Measurements from ENCODE around the gene ITGAE. TPM values are rescaled to one million over a fixed set of nuclear protein-coding genes. Genes with fewer than 3 reads are reported as not detected.

The ITGAE gene
- total RNA-seq, 1 experiment from 2014 or later, result 20.9 TPM

DNA sequence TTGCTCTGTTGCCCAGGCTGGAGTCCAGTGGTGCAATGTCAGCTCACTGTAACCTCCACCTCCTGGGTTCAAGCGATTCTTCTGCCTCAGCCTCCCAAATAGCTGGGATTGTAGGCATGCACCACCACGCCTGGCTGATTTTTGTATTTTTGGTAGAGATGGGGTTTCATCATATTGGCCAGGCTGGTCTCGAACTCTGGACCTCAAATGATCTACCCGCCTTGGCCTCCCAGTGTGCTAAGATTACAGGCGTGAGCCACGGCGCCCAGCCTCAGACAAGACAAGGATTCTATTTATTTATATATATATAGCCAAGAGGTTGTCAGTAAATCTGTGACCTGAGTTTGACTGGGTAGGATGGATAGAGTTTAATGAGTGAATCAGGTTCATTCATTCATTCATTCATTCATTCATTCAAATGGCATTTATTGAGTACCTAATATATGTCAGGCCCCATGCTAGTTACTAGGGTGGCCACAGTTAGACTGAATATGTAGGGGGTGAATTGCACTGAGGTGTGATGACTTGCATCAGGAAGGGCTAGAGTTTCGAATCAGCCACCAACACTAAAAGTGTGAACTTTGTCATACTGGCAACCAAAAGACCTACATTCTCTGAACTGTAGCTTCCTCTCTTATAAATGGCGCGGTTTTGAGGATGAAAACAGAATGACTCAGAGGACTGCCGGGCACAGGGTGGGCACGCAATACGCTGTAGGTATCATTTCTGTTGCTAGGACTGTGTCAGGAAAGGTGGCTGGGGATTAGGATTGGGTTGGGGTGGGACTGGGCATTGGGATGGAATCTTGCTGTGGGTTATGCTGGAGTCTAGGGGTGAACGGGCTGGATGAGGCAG is 37.8 kb downstream of the ITGAE start:
- Histone ChIP-seq H3K27ac (ENCODE audit: low read length) (no peak overlapping the region), H3K27me3 (ENCODE audit: control insufficient read depth, insufficient read depth, low read length) (no peaks in the 10 kb centered on the region), H3K4me1 (ENCODE audit: control insufficient read depth, insufficient read depth, low read length) (no peaks in the 10 kb centered on the region), H3K9me3 (ENCODE audit: control insufficient read depth, insufficient read depth, low read depth, low read length) (peaks cover 6% of the 10 kb centered on the region; the same call in 1 of the 2 replicates), H3K36me3 (ENCODE audit: control insufficient read depth, insufficient read depth, low read length) (no peaks in the 10 kb centered on the region), H3K4me3 (ENCODE audit: low read depth in 2 of 2, low read length in 2 of 2) (no peak overlapping the region)
- intact Hi-C loops (cut with micrococcal nuclease; ENCODE audit: unreplicated experiment) (no loop called here), in situ Hi-C loops (cut with HindIII; ENCODE audit: low pct_unique_long_range_greater_than_20kb, low sequenced_read_pairs) (no loop called here)
- CTCF ChIA-PET, result no interaction called here
- DNase-seq (ENCODE audit: low read depth, low spot score) (no peak), ATAC-seq (no peak)
- POLR2A ChIA-PET, result no interaction called here
- no TSS peak for BruUV-seq (replicated peaks)
- TF ChIP-seq TCF7L2 (IDR thresholded peaks at IDR 0.05; ENCODE audit: low read depth, low read length), result no peak
- TF ChIP-seq CTCF (IDR thresholded peaks at IDR 0.05), result no peak
- TF ChIP-seq SIN3A (IDR thresholded peaks at IDR 0.05; ENCODE audit: borderline replicate concordance, insufficient read depth, low read depth, low read length), result no peak
- no peak for TF ChIP-seq POLR2AphosphoS5 (IDR thresholded peaks at IDR 0.05; ENCODE audit: low read depth, low read length)
- TF ChIP-seq REST (IDR thresholded peaks at IDR 0.05; ENCODE audit: insufficient read depth in 1 of 2, low read depth in 2 of 2, low read length in 1 of 2), result no peak

- no peak for DNase-seq (ENCODE audit: low read depth, low spot score)
- ChIA-PET CTCF (no interaction called here), POLR2A (no interaction called here)
- intact Hi-C loops (cut with micrococcal nuclease; ENCODE audit: unreplicated experiment) (no loop called here), in situ Hi-C loops (cut with HindIII; ENCODE audit: low pct_unique_long_range_greater_than_20kb, low sequenced_read_pairs) (no loop called here)
- Histone ChIP-seq H3K36me3 (ENCODE audit: control insufficient read depth, insufficient read depth, low read length) (no peaks in the 10 kb centered on the region), H3K4me1 (ENCODE audit: control insufficient read depth, insufficient read depth, low read length) (no peaks in the 10 kb centered on the region), H3K4me3 (ENCODE audit: low read depth in 2 of 2, low read length in 2 of 2) (no peak overlapping the region), H3K27me3 (ENCODE audit: control insufficient read depth, insufficient read depth, low read length) (no peaks in the 10 kb centered on the region), H3K27ac (ENCODE audit: low read length) (no peak overlapping the region), H3K9me3 (ENCODE audit: control insufficient read depth, insufficient read depth, low read depth, low read length) (peaks cover 6% of the 10 kb centered on the region; the same call in 1 of the 2 replicates)
- no TSS peak for BruUV-seq (replicated peaks)
- no peak for TF ChIP-seq CTCF (IDR thresholded peaks at IDR 0.05)
- no peak for TF ChIP-seq POLR2AphosphoS5 (IDR thresholded peaks at IDR 0.05; ENCODE audit: low read depth, low read length)
- TF ChIP-seq TCF7L2 (IDR thresholded peaks at IDR 0.05; ENCODE audit: low read depth, low read length), result no peak
- TF ChIP-seq REST (IDR thresholded peaks at IDR 0.05; ENCODE audit: insufficient read depth in 1 of 2, low read depth in 2 of 2, low read length in 1 of 2), result no peak
- TF ChIP-seq SIN3A (IDR thresholded peaks at IDR 0.05; ENCODE audit: borderline replicate concordance, insufficient read depth, low read depth, low read length), result no peak
- ATAC-seq, result no peak
Observed at GRCh38 chr17:3761918-3762380, 39.0 kb downstream of the ITGAE start.

Measured in Panc1 (cell line).